HG03432 (cell line): ENCODE measurements around the gene CFAP54.
"Not testable (repeated sequence)": the region's sequence is repeated elsewhere in the genome, so short reads cannot be mapped to it uniquely, and the experiment has no call there.

Experiments
- ATAC-seq: cut with Tn5 transposase; IDR thresholded peaks from one replicate; pipeline ENCODE4 v1.9.1; 2021; ENCODE audit warnings: mild to moderate bottlenecking, moderate library complexity; ENCODE audit not compliant: unreplicated experiment

Gene CFAP54

GRCh38 chr12:96474206-96474605, 15.2 kb upstream of the CFAP54 start:
- ATAC-seq: no peak

GRCh38 chr12:96478011-96478410, 11.4 kb upstream of the CFAP54 start:
- no peak for ATAC-seq

DNA sequence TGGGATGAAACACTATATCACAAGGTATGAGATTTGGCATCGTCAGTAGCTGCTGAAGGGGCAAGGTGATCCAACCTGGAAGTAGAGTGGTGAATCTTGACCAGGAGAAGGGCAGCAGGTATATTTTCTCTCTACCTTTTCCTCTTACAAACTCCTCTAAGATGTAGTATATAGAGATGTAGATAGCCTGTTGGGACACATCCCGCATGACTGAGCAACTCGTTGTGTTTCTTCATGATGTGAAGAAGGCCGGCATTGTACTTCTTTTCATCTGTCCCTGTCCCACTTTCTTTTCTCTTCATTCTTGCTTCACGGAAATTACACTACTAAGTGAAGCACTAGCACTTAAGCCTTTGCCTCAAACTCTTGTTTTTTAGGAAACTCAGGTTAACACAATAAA, 7.3 kb upstream of the CFAP54 start:
- ATAC-seq: no peak

DNA sequence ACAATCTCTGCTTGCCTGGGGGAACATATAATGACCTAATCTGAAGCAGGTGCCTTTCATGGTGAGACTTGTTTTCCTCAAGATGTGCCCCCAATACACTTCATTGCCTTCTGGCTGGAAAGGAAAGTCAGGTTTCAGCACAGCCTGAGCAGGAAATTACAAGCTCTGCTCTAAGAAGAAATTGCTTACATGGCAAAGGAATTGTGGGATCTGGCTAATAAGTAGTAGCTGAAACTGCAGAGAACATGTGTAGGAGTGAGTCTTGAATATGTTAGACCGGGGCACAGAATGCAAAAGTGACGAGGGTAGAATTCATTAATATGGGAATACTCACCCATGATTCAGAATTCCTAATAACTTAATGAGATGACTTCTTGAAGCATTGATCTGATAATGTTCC, 6.3 kb upstream of the CFAP54 start:
- ATAC-seq: no peak

GRCh38 chr12:96486751-96487613, 2.4 kb upstream of the CFAP54 start:
- no peak for ATAC-seq

- no peak for ATAC-seq
Observed at GRCh38 chr12:96487634-96488033, 1.7 kb upstream of the CFAP54 start.

- no peak for ATAC-seq
Observed at GRCh38 chr12:96493106-96493505, 3.7 kb downstream of the CFAP54 start.

DNA sequence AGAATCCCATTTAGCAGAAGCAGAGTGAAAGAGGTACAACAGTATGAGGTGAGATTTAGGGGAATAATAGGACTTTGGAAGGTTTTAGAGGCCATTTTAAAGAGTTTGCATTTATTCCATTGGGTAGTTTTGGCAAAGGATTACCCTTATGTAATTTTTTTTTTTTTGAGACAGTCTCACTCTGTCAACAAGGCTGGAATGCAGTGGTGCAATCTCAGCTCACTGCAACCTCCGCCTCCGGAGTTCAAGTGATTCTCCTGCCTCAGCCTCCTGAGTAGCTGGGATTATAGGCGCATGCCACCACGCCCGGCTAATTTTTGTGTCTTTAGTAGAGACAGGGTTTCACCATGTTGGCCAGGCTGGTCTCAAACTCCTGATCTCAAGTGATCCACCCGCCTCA, 4.8 kb downstream of the CFAP54 start:
- not testable (repeated sequence) for ATAC-seq

DNA sequence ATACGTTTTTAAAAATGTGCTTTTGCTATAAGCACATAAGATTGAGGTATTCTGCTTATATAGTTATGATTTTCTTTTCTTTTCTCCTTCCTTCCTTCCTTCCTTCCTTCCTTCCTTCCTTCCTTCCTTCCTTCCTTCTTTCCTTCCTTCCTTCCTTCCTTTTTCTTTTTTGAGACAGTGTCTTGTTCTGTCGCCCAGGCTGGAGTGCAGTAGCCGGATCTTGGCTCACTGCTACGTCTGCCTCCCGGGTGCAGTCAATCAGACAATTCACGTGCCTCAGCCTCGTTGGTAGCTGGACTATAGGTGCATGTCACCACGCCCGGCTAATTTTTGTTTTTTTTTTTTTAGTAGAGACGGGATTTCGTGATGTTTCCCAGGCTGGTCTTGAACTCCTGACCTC, 5.8 kb downstream of the CFAP54 start:
- no peak for ATAC-seq

DNA sequence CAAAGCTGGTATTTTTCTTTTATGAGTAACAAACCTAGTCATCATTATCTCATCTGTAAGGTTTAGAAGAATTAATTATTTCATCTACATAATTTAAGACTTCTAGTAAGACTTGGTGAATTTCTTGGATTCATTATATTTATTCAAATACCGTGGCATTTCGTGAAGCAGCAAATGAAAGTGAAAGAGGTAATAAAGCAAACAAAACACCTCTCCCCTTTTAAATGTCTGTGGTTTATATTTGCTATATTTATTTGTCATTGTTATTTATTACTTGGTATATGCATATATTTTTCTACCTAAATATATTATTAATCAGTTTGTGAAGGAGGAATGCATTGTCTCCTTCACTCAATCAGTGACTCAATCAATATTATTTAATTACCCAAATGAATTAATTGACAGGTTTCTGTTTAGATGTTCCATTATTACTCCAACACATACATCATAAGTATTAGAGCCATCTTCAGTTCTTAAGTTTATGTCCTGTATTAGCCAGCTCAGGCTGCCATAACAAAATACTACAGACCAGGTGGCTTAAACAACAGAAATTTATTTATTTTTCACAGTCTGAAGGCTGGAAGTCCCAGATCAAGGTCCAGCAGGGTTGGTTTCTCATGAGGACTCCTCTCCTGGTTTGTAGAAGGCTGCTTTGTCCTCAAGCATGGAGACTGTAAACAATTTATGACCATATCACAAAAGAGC, 6.6 kb downstream of the CFAP54 start:
- peak; percentile 66 for ATAC-seq

DNA sequence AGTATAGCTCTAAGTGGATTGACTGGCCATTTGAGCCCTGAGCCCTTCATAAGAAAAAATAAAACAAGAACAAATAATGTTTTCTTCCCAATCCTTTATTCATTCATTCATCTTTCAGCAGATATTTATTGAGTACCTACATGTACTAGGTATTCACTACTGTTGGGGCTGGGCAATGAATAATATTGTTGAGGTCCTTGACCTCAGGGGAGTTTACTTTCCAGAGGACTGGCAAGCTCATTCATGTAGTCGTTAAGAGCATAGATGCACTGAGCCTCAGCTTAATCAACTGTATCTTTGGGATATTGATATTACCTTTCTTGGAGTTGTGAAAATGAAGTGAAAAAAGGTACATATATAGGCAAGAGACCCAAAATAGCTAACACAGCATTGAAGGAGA, 7.6 kb downstream of the CFAP54 start:
- no peak for ATAC-seq

DNA sequence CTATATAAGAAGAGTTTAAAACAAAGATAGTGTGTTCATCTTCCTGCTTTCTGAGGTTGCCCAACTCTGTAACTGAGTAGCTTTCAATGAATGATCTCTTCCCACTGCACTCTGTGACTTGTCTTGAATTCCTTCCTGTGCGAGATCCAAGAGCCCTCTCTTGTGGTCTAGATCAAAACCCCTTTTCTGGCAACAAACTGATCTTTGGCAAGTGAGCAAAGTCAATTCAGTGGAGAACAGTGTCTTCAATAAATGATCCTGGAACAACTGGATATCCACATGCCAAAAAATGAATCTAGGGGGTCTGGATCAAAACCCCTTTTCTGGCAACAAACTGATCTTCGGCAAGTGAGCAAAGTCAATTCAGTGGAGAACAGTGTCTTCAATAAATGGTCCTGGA, 8.5 kb downstream of the CFAP54 start:
- no peak for ATAC-seq

DNA sequence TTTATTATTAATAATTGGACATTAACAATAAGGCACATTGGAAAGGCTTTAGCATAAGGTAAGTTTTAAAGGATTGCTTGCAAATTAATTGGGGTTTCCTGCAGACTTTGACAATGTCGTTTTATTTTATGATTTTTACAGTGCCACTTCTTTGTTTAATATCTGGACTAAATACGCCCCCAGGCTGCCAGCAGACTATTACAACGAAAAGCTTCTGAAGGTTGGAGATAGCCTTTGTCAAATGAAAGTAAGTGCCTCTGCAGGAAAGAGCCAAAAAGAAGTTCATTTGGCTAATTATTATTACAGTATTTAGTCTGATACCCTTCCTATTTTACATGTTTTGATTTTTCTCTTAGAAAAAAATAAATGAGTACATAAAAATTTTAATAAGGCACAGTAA, 11.3 kb downstream of the CFAP54 start:
- peak; percentile 18 for ATAC-seq

- peak; percentile 83 for ATAC-seq
Observed at GRCh38 chr12:96501133-96501761, 11.9 kb downstream of the CFAP54 start.

- ATAC-seq: no peak
Observed at GRCh38 chr12:96501908-96502307, 12.5 kb downstream of the CFAP54 start.

DNA sequence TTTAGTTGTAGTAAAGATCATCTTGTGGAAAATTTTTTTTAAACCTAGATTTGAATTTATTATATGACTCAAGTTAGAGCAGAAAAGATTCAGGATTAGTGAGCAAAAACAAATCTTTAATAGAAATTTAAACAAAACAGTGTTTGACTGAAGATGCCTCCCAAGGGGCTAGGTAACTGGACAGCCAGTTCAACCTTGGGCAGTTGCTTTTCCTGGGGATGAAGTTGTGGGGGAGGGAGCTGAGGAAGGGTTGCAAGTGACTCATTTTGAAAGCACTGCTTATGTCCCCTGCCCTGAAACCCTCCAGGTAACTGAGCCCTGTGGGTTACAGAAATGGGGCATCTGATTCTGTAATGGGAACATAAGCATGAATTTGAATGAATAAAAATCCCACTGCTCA, 13.1 kb downstream of the CFAP54 start:
- ATAC-seq: peak; percentile 73

DNA sequence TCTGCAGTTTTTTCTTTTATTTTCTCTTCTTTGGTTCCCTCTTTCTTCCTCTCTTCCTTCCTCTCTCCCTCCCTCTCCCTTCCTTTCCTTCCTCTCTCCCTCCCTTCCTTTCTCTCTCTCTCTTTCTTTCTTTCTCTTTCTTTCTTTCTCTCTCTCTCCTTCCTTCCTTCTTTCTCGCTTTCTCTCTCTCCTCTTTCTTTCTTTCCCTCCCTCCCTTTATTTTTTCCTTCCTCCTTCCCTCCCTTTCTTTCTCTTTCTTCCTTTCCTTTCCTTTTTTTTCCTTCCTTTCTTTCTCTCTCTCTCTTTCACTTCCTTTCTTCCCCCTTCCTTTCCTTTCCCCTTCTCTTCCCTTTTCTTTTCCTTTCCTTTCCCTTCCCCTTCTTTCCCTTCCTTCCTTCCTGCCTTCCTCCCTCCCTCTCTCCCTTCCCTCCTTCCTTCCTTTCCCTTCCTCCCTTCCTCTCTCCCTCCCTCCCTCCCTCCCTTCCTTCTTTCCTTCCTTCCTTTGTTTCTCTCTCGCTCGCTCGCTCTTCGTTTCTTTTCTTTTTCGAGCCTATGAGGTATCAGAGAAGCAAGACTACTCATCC, 13.7 kb downstream of the CFAP54 start:
- no peak for ATAC-seq

DNA sequence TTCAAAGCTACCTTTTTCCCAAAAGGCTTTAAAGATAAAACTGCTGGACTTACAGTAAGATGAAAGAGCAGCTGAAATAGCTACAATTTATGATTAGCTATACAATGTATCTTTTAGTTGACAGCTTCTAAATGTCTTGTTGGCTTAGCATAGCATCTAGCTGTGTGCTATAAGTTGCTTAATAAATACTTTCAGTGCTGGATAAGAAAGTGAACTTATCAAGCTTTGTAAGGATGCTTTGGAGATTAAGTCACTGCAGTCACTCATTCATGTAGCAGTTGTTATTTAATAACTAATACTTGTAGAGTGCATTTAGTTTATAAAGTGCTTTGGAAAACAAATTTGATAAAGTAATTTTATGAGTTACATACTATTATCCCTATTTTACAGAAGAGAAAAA, 14.6 kb downstream of the CFAP54 start:
- no peak for ATAC-seq

DNA sequence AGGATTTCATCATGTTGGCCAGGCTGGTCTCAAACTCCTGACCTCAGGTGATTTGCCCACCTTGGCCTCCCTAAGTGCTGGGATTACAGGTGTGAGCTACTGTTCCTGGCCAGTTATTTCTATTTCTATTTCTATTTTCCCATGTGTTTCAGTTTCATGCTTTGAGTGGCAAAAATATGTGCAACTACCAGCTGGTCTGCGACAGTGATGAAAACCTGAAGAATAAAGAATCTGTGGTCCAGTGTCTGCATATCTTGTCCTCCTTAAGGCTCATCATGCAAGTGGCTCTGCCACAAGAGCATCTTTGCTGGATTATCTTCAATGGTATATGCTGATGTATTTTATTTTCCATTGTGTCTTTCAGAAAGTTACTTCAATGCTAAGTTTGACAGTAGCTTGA, 17.4 kb downstream of the CFAP54 start:
- ATAC-seq: no peak

DNA sequence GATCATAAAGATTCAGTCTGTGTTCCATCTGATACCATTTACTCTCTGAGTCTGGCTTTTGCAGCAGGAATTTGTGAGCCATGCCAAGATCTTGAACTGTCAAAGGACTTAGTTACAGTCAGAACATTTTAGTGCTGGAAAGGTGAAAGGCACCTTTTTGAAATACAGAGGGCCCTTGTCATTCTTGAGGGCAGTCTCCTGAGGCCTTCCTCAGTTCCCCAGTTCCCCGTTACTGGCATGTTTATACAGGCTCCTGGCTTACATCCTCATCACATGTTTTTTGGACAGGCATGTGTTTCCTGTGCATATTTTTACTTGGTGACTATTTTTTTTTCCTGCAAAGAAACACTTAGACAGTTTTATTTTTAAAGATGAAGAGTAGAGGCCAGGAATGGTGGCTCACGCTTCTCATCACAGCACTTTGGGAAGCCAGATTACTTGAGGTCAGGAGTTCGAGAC, 21.0 kb downstream of the CFAP54 start:
- ATAC-seq: no peak

- no peak for ATAC-seq
Observed at GRCh38 chr12:96513166-96513565, 23.8 kb downstream of the CFAP54 start.
